HCEC 1CT (cell line): ENCODE results near the gene CARMIL1.
A peak's percentile ranks its signal among the peaks of the same experiment; 100 is the strongest.

ENCODE experiments used
- DNase-seq: peaks from one replicate; pipeline ENCODE4 v3.0.0-alpha.2; 2017

CARMIL1 gene

DNA sequence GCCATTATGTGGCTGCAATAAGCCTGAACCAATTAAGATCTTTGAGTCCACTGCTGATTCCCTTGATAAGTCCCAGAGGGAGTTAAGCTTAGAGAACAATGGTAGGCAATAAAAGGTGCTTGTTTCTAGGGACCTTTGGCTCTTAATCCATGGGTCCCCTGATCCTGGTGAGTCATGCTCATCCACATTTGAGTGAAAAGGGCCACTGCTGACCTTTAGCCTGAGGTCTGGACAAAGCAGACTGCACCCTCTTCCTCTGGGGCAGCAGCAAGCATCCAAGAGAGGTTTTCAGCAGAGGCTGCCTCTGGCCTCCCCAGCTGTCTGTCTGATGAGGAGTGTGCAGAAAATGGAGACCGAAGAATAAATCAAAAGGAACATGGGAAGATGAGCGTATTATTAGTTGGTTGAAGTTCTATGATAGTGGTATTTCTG, 356.7 kb downstream of the CARMIL1 start:
- DNase-seq: no peak

DNA sequence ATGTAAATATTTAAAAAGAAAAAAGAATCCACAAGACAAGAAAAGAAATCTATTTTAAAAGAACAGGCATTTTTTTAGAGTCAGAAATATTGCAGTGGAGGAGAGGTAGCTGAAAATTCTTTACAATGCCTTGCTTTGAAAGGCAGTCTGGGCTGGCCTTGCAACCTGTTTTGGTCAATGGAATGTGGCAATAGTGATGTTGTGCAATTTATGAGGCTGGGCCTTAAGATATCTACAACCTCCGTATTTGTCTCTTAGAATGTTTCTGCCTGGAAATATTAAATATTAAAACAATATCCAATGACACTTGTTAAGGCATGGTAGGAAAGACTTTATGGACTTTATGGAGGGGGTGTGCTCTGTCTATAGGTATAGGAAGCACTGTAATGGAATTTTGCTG, 358.0 kb downstream of the CARMIL1 start:
- DNase-seq: no peak

GRCh38 chr6:25637960-25638434, 358.8 kb downstream of the CARMIL1 start:
- DNase-seq: no peak

DNA sequence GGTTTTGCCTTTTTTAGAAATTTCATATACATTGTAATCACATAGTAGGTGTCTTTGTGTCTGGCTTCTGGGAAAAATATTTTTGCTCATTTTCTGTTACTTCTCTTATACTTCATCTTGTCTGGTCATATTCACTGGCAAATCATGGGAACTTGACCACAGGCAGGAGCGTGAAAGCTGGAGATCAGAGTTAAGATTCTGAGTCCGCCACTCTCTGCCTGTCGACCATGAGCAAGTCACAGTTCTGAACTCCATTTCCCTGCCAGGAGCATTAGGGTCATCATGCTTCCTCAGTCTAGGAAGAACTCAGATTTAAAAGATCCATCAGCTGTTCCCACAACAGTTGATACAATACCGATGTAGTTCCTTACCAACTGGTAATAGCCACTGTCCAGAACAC, 360.5 kb downstream of the CARMIL1 start:
- no peak for DNase-seq

GRCh38 chr6:25640446-25640845, 361.3 kb downstream of the CARMIL1 start:
- no peak for DNase-seq

DNA sequence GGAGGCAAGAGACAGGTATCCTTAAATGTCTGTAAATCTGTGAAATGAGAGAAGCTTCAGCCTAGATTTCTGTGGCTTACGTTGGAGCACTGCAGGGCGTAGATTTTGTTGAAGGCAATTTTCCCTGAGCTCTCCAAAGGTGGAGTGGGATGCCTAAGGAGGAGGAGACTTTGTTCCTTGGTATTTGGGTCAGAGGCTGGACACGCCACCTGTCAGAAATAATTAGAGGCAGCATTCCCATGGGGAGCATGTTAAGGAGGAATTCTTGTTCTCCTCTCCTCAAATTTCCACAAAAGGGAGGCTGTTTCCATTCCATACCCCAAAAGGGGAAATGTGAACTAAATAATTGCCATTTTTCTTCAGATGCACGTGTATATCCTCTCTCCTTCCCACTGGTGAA, 361.7 kb downstream of the CARMIL1 start:
- DNase-seq: no peak

- DNase-seq: no peak
Measured at GRCh38 chr6:25641377-25641776, 362.2 kb downstream of the CARMIL1 start.

DNA sequence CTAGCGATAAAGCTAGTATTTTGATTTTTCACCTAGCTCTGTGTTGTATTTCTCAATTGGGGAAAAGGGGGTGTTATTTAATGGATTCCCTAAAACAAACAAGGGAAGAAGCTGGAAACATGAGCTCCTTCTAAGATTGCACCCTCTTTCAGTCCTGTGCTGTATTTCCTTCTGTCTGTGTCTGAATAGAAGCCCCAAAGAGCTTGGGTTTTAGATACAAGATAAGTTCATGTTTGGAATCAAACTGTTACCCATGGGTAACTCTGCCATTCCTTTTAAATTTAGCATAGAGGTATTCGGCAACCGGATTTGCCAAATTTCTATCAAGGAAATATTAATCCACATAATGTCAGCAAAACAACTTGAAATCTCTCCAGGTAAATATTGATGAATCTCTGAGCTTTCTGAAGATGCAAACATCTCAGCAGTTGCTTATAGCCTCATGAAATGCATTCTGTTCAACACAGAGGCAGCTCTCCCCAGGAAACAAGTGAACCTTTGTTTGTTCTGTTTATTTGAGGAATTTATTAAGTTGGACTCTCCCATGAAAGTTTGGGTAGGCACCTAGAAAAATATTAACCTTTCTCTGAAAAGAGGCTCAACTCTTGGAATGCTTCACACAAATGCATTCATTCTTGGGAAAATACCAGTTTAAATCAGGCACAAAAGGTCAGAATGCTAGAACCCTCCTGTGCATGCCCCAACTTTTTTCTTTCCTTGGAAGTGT, 362.9 kb downstream of the CARMIL1 start:
- DNase-seq: no peak

DNA sequence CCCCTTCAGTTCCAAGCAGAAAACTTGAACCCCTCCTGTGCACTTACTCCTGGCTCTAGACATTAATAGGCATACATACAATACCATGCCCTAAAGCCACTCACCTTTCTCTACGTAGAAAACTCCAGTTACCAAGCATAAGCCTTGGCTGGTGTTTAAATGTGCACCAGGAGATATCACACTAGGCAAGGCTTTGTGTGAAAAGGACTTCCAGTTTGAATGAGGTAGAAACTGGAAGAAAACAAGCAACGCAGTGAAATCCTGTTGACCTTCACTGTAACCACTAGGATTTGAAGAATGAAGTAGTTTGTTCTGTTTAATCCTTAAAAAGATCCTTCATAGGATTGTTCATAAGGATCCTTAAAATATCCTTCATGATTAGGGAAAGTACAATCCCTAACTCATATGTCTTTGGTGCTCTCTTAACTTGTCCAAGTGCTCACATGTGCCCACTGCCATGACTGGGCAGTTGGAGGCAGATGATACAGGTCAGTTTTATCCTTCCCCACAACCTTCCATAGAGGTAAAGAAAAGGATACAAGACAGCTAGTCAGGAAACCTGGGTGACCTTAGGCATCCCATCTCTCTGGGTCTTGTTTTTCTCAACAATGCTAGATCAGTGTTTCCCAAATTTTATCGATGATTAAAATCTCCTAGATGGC, 363.6 kb downstream of the CARMIL1 start:
- DNase-seq: no peak

- DNase-seq: no peak
Measured at GRCh38 chr6:25645916-25646315, 366.7 kb downstream of the CARMIL1 start.

GRCh38 chr6:25649611-25650010, 370.4 kb downstream of the CARMIL1 start:
- DNase-seq: no peak

- DNase-seq: peak; percentile 18
Measured at GRCh38 chr6:25652007-25652515, 372.9 kb downstream of the CARMIL1 start, which contains the start of gene SCGN. Gene SCGN, plus strand, starts transcription at chr6:25652215. Its CDS starts 189 bp downstream, at chr6:25652404.

- DNase-seq: no peak
Measured at GRCh38 chr6:25655723-25656122, 376.5 kb downstream of the CARMIL1 start.

- DNase-seq: no peak
Measured at GRCh38 chr6:25659633-25660368, 380.6 kb downstream of the CARMIL1 start.

DNA sequence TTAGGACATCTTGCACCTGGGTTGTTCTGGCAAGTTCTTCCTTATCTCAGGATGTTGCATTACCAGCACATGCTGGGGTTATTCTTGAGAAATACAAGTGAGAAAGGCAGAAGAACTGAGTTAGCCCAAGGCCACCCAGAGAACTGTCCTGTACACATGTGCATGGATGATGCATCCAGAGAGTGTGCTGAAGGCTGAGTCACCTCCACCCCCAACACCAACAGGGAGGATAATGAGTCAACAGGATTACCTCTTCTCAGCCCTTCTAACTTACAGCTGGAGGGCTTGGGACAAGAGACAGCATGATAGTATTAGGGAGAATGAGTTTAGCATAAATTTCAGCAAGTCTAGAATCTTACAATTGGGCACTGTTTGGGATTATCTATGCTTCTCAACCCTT, 381.3 kb downstream of the CARMIL1 start:
- DNase-seq: peak; percentile 92

GRCh38 chr6:25661129-25661779, 382.1 kb downstream of the CARMIL1 start:
- DNase-seq: no peak

DNA sequence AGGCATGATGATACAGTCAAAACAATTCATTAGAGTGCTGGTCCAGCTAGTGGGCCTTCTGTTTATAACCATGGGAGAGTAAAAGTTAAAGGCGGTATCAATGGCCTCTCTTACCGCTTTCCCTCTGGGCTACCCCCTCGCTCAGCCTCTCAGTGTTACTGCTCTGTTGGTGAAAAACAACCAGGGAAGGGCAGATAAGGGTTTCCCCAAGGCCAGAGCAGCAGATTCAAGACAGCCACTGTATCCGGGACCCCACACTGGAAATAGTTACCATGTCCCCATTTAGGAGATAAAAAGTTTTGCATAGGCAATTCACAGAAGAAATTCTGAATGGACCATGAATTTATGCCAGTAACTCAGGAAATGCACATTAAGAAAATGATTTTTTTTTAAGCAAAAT, 386.3 kb downstream of the CARMIL1 start:
- DNase-seq: no peak

- no peak for DNase-seq
Measured at GRCh38 chr6:25669413-25669812, 390.2 kb downstream of the CARMIL1 start.
